Loucy (cell line): Measurements from ENCODE around the gene LIPT1.
A peak's percentile ranks its signal among the peaks of the same experiment; 100 is the strongest.

ENCODE experiments used
- H2AFZ ChIP-seq: fragments of 200-600 bp; sonication (generic); 2 replicates; pipeline ENCODE4 v1.6.0; 2016; ENCODE audit warnings: antibody characterized with exemption, mild to moderate bottlenecking, low read length, moderate library complexity
- H3F3A ChIP-seq: fragments of 200-600 bp; 2 replicates; pipeline ENCODE4 v1.6.0; 2016; ENCODE audit warnings: antibody characterized with exemption, low read depth, mild to moderate bottlenecking
- H3K27me3 ChIP-seq: fragments of 200-600 bp; sonication (generic); 2 replicates; pipeline ENCODE4 v1.6.1; 2014; ENCODE audit warnings: low read length, mild to moderate bottlenecking; ENCODE audit not compliant: insufficient read depth, poor library complexity, severe bottlenecking
- H3K36me3 ChIP-seq: fragments of 200-600 bp; sonication (generic); 2 replicates; pipeline ENCODE4 v1.6.1; 2016; ENCODE audit warnings: low read length; ENCODE audit not compliant: insufficient read depth
- H3K4me1 ChIP-seq: fragments of 200-600 bp; sonication (generic); 2 replicates; pipeline ENCODE4 v1.5.1; 2014; ENCODE audit warnings: low read length, mild to moderate bottlenecking; ENCODE audit not compliant: insufficient read depth, poor library complexity, severe bottlenecking
- H3K4me2 ChIP-seq: fragments of 200-600 bp; sonication (generic); 2 replicates; pipeline ENCODE4 v1.6.0; 2014; ENCODE audit warnings: antibody characterized with exemption, low read length, low read depth, mild to moderate bottlenecking; ENCODE audit not compliant: poor library complexity, severe bottlenecking
- H3K4me3 ChIP-seq: fragments of 200-600 bp; sonication (generic); 2 replicates; pipeline ENCODE4 v1.5.1; 2014; ENCODE audit warnings: low read length, mild to moderate bottlenecking, mixed read lengths; ENCODE audit not compliant: poor library complexity, severe bottlenecking
- H3K79me2 ChIP-seq: fragments of 200-600 bp; sonication (generic); 2 replicates; pipeline ENCODE4 v1.6.1; 2014; ENCODE audit warnings: low read length; ENCODE audit not compliant: insufficient read depth
- H3K9ac ChIP-seq: fragments of 200-600 bp; sonication (generic); 2 replicates; pipeline ENCODE4 v1.6.0; 2014; ENCODE audit warnings: mild to moderate bottlenecking, low read depth, low read length, moderate library complexity; ENCODE audit not compliant: poor library complexity, severe bottlenecking
- H3K9me2 ChIP-seq: fragments of 200-600 bp; sonication (generic); replicated peaks from 2 replicates; pipeline ENCODE4 v1.6.1; 2016; ENCODE audit warnings: low read depth, low read length, mixed read lengths
- H3K9me3 ChIP-seq: fragments of 200-600 bp; sonication (generic); 2 replicates; pipeline ENCODE4 v1.6.1; 2014; ENCODE audit warnings: mild to moderate bottlenecking, antibody characterized with exemption, low read length, low read depth; ENCODE audit not compliant: insufficient read depth
- H4K20me1 ChIP-seq: fragments of 200-600 bp; sonication (generic); 2 replicates; pipeline ENCODE4 v1.6.0; 2014; ENCODE audit warnings: antibody characterized with exemption, low read length, mild to moderate bottlenecking; ENCODE audit not compliant: insufficient read depth, poor library complexity, severe bottlenecking
- CTCF ChIP-seq: fragments of 200-600 bp; sonication (generic); conservative IDR thresholded peaks from 2 replicates; pipeline ENCODE4 v1.5.1; 2014; ENCODE audit warnings: mild to moderate bottlenecking, antibody characterized with exemption, low read length
- EZH2phosphoT487 ChIP-seq: fragments of 200-600 bp; IDR thresholded peaks from 2 replicates; pipeline ENCODE4 v1.6.1; 2018; ENCODE audit warnings: antibody characterized with exemption, mild to moderate bottlenecking, moderate library complexity, borderline replicate concordance

LIPT1 gene

GRCh38 chr2:99141110-99142108 lies 13.4 kb upstream of the LIPT1 start, which contains the start of gene C2orf15:
C2orf15 (plus strand) TSS chr2:99141707; CDS start chr2:99150559, 8,852 bp downstream.
- TF ChIP-seq CTCF (no peak), EZH2phosphoT487 (no peak)
- Histone ChIP-seq H4K20me1 (no peaks in the 10 kb centered on the region), H3K4me1 (peaks cover 12% of the 10 kb centered on the region), H3K9me3 (no peaks in the 10 kb centered on the region), H3K9ac (peak within 1 kb of the TSS; percentile 73), H2AFZ (peak within 1 kb of the TSS; percentile 99), H3K79me2 (no peaks in the 10 kb centered on the region), H3K4me2 (peak within 1 kb of the TSS; percentile 95), H3K4me3 (peak within 1 kb of the TSS; percentile 90), H3K27me3 (no peaks in the 10 kb centered on the region), H3F3A (no peaks in the 10 kb centered on the region), H3K9me2 (no peaks in the 10 kb centered on the region), H3K36me3 (no peaks in the 10 kb centered on the region)

- H3K9me3 ChIP-seq, result no peaks in the 10 kb centered on the region
- no peak overlapping the region for H3K4me2 ChIP-seq
- H3K36me3 ChIP-seq, result no peaks in the 10 kb centered on the region
- no peak overlapping the region for H2AFZ ChIP-seq
- H3K4me3 ChIP-seq, result no peak overlapping the region
- no peaks in the 10 kb centered on the region for H4K20me1 ChIP-seq
- H3K79me2 ChIP-seq, result peaks cover 5% of the 10 kb centered on the region
- H3K4me1 ChIP-seq, result peaks cover 25% of the 10 kb centered on the region
- no peaks in the 10 kb centered on the region for H3K27me3 ChIP-seq
- H3K9ac ChIP-seq, result no peak overlapping the region
- H3K9me2 ChIP-seq, result no peaks in the 10 kb centered on the region
- H3F3A ChIP-seq, result no peaks in the 10 kb centered on the region; the same call in 1 of the 2 replicates
- TF ChIP-seq EZH2phosphoT487 (no peak), CTCF (no peak)
Measured at GRCh38 chr2:99150706-99151105, 4.1 kb upstream of the LIPT1 start.

DNA sequence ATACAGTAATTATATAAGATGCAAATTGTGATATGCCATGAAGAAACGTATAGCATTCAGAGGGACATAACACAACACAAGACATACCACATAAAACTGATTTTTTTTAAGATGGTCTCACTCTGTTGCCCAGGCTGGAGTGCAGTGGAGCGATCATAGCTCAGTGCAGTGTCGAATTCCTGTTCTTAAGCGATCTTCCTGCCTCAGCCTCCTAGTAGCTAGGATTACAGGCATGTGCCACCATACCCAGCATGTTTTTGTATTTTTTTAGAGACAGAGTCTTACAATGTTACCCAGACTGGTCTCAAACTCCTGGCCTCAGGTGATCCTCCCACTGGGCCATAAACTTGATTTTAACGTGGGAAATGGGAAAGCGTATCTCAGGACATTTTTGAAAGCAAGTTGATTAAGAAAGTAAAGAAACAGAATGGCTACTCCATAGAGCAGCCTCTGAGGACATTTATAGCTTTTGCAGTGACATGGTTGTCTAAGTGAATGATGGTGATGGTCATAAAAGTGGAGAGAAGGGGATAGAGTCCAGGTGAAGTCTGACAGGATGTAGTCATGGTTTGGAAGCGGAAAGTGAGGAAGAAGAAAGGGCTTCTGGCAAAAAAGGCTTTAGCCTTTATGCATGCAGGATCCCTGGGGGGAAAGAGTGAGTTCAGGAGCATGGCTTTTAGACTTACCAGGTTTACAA lies 2.4 kb upstream of the LIPT1 start:
- H3K4me2 ChIP-seq, result peak overlapping the region; percentile 87

More for the DNA sequence above, 2.4 kb upstream of the LIPT1 start:
- Histone ChIP-seq H3K9ac (no peak overlapping the region), H2AFZ (no peak overlapping the region), H3K4me3 (no peak overlapping the region), H3K27me3 (no peaks in the 10 kb centered on the region), H3K9me2 (no peaks in the 10 kb centered on the region), H3K4me1 (peaks cover 40% of the 10 kb centered on the region), H3K79me2 (peaks cover 18% of the 10 kb centered on the region), H3F3A (no peaks in the 10 kb centered on the region; the same call in 1 of the 2 replicates), H3K36me3 (no peaks in the 10 kb centered on the region), H4K20me1 (no peaks in the 10 kb centered on the region), H3K9me3 (no peaks in the 10 kb centered on the region)
- TF ChIP-seq CTCF (no peak), EZH2phosphoT487 (no peak)
